HT1080 (cell line): Measurements from ENCODE around the gene EEIG2. TPM values are rescaled to one million over a fixed set of nuclear protein-coding genes. Genes with fewer than 3 reads are reported as not detected.

Experiments used
- DNase-seq: peaks from one replicate; pipeline ENCODE4 v3.0.0-alpha.2; 2015; ENCODE audit warnings: low read depth
- total RNA-seq: library from RNA; depleted of rRNA; stranded (reverse); fragments of >200 nt; shearing (Covaris generic); gene quantifications from 2 replicates; pipeline ENCODE4 v1.2.3, GENCODE V29; 2014; rRNA removed

EEIG2 gene
- total RNA-seq, 1 experiment from 2014 or later, result 7.6 TPM

DNA sequence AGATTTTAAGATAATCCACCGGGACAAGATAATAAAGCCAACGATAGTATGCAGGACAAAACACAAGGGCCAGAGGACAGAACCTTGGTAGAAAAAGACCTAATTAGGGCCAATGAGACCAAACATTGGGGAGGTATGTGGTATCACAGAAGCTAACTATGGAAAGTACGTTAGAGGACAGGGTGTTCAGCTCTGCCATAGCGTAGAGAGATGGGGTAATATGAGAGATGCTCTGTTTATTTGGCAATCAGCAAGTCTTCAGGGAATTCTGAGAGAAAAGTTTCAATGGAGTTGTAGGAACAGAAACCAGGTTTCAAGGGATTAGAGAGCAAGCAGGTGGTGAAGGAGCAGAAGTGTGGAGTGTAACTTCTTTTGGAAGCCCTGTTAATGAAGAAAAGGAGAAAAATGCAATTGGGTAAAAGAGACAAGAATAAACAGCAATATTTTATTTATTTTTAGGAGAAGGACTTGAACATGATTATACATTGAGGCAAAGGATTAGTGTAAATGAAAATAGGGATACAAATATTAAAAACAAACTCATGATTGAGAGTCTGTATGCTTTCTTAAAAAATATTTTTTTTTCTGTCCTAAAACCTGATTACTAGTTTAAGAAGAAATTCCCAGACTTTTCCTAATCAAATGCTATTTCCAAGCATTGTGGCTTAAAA lies 24.0 kb downstream of the EEIG2 start:
- no peak for DNase-seq

DNA sequence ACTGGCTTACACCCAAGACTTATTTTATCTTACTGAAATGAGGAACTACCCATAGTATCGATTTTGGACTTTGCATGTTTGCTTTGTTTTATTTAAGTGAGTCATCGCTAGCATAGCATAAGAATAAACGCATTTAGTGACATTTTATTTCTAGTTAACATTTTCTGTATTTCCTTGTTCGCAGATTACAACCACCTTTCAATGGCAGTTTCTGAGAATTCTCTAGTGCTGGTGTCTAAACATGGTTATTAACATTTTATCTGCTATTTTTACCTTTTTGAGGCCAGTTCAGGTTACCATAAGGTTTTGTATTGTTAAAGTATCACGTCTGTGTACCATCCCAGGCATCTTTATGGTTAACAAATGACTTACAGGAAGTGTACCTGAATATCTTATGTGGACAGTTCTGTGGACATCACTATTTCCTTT lies 24.5 kb downstream of the EEIG2 start:
- DNase-seq, result no peak

GRCh38 chr1:108585313-108585712 lies 25.4 kb downstream of the EEIG2 start:
- DNase-seq, result no peak

DNA sequence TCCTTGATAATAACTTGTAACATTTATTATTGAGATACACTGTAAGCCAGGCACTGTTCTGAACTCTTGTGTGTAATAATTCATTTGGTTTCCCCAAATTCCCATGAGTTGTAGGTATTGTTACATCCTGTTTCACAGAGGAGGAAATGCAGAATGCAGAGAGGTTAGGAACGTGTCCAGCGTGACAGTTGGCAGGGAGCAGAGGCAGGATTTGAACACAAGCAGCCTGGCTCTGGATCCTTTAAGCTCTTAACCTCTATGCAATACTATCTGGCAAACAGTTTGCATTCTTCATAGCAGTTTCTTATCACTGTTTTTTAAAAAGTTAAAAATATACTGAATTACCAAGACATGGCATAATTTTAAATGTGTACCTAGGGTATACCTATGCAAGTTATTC lies 30.5 kb downstream of the EEIG2 start:
- peak; percentile 40 for DNase-seq

- DNase-seq, result peak; percentile 88
Measured at GRCh38 chr1:108590957-108591356, 31.1 kb downstream of the EEIG2 start.

DNA sequence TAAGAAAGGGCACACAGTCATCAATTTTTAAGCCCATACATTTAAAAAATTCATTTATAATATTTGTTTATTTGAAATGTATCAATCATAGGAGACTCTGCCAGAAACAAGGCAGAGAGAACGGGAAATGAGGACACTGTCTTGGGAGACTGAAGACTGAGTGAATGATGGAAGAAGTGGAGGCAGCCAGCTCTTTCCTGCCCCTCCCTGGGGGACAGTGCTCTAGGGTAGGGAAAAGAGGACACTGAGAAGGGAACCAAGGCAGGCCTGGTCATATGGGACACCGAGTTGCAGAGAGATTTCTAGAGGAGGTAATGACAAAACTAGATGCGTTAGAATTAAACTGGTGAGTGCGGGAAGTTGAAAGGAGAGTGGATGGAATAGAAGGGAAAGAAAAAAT lies 31.6 kb downstream of the EEIG2 start:
- DNase-seq, result no peak

- peak; percentile 56 for DNase-seq
Measured at GRCh38 chr1:108592030-108592759, 32.3 kb downstream of the EEIG2 start.

DNA sequence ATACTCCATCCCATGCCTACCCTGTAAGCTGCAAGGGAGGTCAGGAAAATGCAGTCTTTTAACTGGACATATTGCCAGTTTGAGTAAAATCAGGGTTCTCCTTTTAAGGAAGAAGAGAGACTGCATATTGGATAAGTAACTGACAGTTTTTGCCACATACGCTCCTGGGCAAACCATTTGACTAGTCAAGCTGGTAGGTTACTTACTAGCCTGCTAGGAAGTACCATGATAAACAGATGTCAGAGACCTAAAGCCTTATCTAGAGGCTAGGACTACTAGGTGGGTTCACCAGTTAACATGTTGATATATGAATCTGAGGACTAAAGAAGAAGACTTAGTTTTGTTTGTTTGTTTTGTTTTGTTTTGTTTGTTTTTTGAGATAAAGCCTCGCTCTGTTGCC lies 33.5 kb downstream of the EEIG2 start:
- DNase-seq, result no peak

GRCh38 chr1:108595507-108595906 lies 35.6 kb downstream of the EEIG2 start:
- no peak for DNase-seq

DNA sequence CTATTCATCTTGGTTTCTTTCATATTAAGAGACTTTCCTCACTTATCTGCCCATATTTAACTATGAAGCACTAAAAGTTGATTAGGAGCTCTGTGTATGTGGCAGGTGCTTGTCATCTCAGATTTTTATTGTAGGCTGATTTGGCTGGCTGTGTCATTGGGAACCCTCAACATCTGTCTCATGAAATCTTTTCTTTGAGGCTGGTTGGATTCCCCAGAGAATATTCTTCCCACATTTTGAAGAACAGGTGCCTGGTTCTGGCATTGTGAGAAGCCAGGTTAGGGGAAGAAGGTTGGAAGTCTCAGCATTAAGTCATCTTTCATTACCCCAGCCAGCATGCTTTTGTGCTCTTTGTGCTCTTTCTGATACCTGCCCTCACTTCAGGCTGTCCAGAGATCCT lies 37.1 kb downstream of the EEIG2 start:
- DNase-seq, result no peak

- no peak for DNase-seq
Measured at GRCh38 chr1:108598340-108598739, 38.4 kb downstream of the EEIG2 start.

DNA sequence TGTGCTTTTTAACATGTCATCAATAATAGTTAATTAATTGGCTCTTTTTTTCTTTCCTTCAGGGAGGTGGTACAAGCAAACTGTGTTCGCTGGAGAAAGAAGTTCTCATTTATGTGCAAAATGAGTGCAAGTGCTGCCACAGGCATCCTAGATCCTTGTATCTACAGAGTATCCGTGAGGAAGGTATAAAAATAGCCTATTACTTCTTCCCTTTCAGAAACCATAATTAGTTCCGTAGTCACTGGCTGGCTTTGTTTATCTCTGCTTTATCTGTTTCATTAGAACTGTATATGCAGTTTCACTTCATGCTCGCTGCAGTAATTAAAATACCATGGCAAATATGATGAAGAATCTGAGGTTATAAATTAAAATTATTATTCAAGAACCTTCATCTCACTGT lies 40.6 kb downstream of the EEIG2 start:
- no peak for DNase-seq

DNA sequence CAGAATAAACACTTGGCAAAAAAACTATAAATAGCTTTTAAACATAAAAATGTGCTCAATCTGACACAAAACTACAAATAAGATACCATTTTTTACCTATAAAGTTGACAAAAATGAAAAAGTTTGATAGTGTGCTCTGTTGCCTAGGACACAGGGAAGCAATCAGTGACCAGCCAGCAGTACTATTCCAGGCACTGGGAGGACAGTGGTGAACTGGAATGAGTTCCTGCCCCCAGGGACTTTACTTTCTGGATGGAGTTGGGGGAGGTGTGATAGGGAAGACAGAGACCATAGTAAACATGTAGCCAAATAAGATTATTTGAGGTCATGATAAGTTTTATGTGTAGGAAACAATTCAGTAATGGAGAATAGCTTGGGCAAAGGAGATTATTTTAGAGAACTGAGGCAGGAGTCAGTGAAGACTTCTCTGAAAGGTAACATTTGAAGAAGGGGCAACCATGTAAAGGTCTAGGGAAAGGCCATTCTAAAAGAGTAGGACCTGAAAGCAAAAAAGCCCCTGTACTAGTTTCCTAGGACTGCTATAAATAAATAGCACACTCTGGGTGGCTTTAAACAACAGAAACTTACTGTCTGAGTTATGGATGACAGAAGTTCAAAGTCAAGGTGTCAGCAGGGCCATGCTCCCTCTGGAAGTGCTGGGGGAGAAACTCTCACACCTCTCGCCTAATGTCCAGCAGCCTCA lies 42.0 kb downstream of the EEIG2 start:
- DNase-seq, result no peak

GRCh38 chr1:108605633-108606032 lies 45.7 kb downstream of the EEIG2 start:
- DNase-seq, result no peak

DNA sequence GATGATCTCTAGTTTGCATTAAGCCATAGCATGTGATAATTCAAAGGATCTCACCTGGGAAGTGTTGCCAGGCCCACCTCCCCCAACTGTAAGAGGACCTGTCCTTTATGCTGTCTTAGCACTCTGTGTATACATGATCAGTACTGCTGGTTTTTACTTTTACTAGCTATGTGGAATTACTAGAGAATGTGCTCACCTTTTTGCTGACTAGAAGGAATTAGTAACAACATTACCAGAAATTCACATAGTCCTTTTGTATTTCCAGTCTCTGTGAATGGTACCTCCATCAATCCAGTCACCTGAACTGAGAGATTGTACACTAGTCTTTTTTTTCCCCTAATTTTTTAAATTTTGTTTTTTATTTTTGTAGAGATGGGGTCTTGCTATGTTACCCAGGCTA lies 46.6 kb downstream of the EEIG2 start:
- DNase-seq, result no peak

DNA sequence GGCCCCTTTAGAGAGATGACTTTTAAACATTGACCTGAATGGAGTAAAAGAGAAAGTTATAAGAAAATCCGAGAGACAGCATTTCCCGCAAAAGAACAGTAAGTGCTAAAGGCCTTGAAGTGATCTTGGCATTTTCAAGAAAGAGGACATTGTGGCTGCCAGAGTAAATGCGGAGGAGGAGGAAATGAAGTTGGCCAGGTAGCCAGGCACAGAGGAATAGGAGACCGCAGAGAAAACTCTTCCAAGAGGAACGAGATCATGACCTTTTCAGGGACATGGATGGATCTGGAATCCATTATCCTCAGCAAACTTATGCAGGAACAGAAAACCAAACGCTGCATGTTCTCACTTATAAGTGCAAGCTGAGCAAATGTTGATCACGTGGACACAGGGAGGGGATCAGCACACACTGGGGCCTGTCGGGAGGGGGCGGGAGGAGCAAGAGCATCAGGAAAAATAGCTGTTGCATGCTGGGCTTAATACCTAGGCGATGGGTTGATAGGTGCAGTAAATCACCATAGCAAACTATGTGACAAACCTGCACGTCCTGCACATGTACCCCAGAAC lies 49.7 kb downstream of the EEIG2 start:
- no peak for DNase-seq

Other genes starting within 250 kb of the EEIG2 start
- gene NBPF6, start 109.8 kb upstream of the EEIG2 start, total RNA-seq, result not detected in 2 replicates
- not detected in 2 replicates for gene HENMT1, start 101.0 kb downstream of the EEIG2 start, total RNA-seq
- 24.0 and 32.8 TPM in 2 replicates for gene PRPF38B, start 132.2 kb downstream of the EEIG2 start, total RNA-seq
- not detected in 2 replicates for gene FNDC7, start 152.8 kb downstream of the EEIG2 start, total RNA-seq
- gene STXBP3, start 186.6 kb downstream of the EEIG2 start, total RNA-seq, result 20.5 and 22.2 TPM in 2 replicates